Activated CD8-positive, alpha-beta T cell treated with anti-CD3 and anti-CD28 coated beads for 36 hours (primary cell): ENCODE data around the gene BLM. TPM values are rescaled to one million over a fixed set of nuclear protein-coding genes. Genes with fewer than 3 reads are reported as not detected.

Experiments used
- ATAC-seq: fragments of 200-7000 bp; cut with Tn5 transposase; one replicate; pipeline ENCODE4 v1.10.0; 2021; ENCODE audit warnings: mild to moderate bottlenecking, moderate library complexity
- CTCF ChIA-PET: fragments of 350-600 bp; sonication (Branson Sonifier 250); formaldehyde crosslinking; loops from one replicate; lab custom pipeline; 2021; ENCODE audit warnings: antibody characterized with exemption; lab: Charles Lee
- POLR2A ChIA-PET: fragments of 350-600 bp; sonication (Branson Sonifier 250); formaldehyde crosslinking; loops from one replicate; lab custom pipeline; 2021; ENCODE audit warnings: antibody characterized with exemption; lab: Charles Lee
- DNase-seq: peaks from one replicate; pipeline ENCODE4 v3.0.0-alpha.2; 2020
- H3K27ac Mint-ChIP-seq: one replicate; pipeline ENCODE4 v1.8.0; 2021; ENCODE audit warnings: mild to moderate bottlenecking, mixed read lengths
- H3K27me3 Mint-ChIP-seq: one replicate; pipeline ENCODE4 v1.8.0; 2021; ENCODE audit warnings: mixed read lengths
- H3K36me3 Mint-ChIP-seq: one replicate; pipeline ENCODE4 v1.8.0; 2021; ENCODE audit warnings: low read depth, mixed read lengths
- H3K4me1 Mint-ChIP-seq: one replicate; pipeline ENCODE4 v1.8.0; 2021; ENCODE audit warnings: low read depth, mixed read lengths
- H3K4me3 Mint-ChIP-seq: one replicate; pipeline ENCODE4 v1.8.0; 2021; ENCODE audit warnings: mild to moderate bottlenecking, moderate library complexity, mixed read lengths
- H3K9me3 Mint-ChIP-seq: one replicate; pipeline ENCODE4 v1.8.0; 2021; ENCODE audit warnings: mixed read lengths
- CTCF ChIP-seq: fragments of 200-600 bp; IDR thresholded peaks from one replicate; pipeline ENCODE4 v1.8.0; 2022; ENCODE audit warnings: antibody characterized with exemption, mild to moderate bottlenecking
- intact Hi-C: fragments of 100-400 bp; cut with micrococcal nuclease; formaldehyde crosslinking; loops from one replicate; pipeline ENCODE4 v1.10.0; 2022
- total RNA-seq, 2 experiments: library from RNA; stranded (reverse); gene quantifications; one replicate each; pipeline ENCODE4 v1.2.3, GENCODE V29; 2021

BLM gene
- total RNA-seq, 2 experiments from 2014 or later = 45.2 to 53.6 TPM

GRCh38 chr15:90859234-90860131 lies 142.3 kb downstream of the BLM start:
- Mint-ChIP-seq H3K36me3 (no peaks in the 10 kb centered on the region), H3K4me1 (peaks cover 47% of the 10 kb centered on the region), H3K4me3 (no peak overlapping the region), H3K9me3 (no peaks in the 10 kb centered on the region), H3K27me3 (no peaks in the 10 kb centered on the region), H3K27ac (peak overlapping the region; percentile 40)
- no peak for ATAC-seq
- ChIA-PET CTCF (interaction anchor here (2.9 kb wide), 1 partner anchor 26 kb away, joined by 15 read pairs; no protein-coding TSS in a partner anchor), POLR2A (interaction anchor here (1.2 to 2.4 kb wide), 2 partner anchors 11 to 22 kb away, joined by 5 to 6 read pairs; no protein-coding TSS in a partner anchor)
- intact Hi-C loops = no loop called here
- TF ChIP-seq CTCF = no peak
- peak; percentile 1 for DNase-seq

- ChIA-PET POLR2A (interaction anchor here (1.2 to 2.4 kb wide), 2 partner anchors 10 to 23 kb away, joined by 5 to 6 read pairs; no protein-coding TSS in a partner anchor), CTCF (interaction anchor here (2.9 kb wide), 1 partner anchor 25 kb away, joined by 15 read pairs; no protein-coding TSS in a partner anchor)
- ATAC-seq = no peak
- TF ChIP-seq CTCF = no peak
- Mint-ChIP-seq H3K27me3 (no peaks in the 10 kb centered on the region), H3K4me1 (peaks cover 39% of the 10 kb centered on the region), H3K27ac (no peak overlapping the region), H3K4me3 (no peak overlapping the region), H3K9me3 (no peaks in the 10 kb centered on the region), H3K36me3 (no peaks in the 10 kb centered on the region)
- intact Hi-C loops = no loop called here
- peak; percentile 1 for DNase-seq
These were observed 143.3 kb downstream of the BLM start for GRCh38 chr15:90860450-90860849.

GRCh38 chr15:90860942-90861675 lies 144.0 kb downstream of the BLM start:
- DNase-seq (peak; percentile 12), ATAC-seq (no peak)
- POLR2A ChIA-PET = no interaction called here
- Mint-ChIP-seq H3K4me1 (peaks cover 33% of the 10 kb centered on the region), H3K9me3 (no peaks in the 10 kb centered on the region), H3K4me3 (no peak overlapping the region), H3K27ac (no peak overlapping the region), H3K27me3 (no peaks in the 10 kb centered on the region), H3K36me3 (no peaks in the 10 kb centered on the region)
- CTCF ChIA-PET = no interaction called here
- intact Hi-C loops = no loop called here
- no peak for TF ChIP-seq CTCF

- intact Hi-C loops = no loop called here
These were observed 145.3 kb downstream of the BLM start for GRCh38 chr15:90862487-90862886.

More at GRCh38 chr15:90862487-90862886, 145.3 kb downstream of the BLM start:
- DNase-seq (no peak), ATAC-seq (no peak)
- Mint-ChIP-seq H3K36me3 (no peaks in the 10 kb centered on the region), H3K9me3 (no peaks in the 10 kb centered on the region), H3K27me3 (peaks cover 1% of the 10 kb centered on the region), H3K4me1 (peaks cover 20% of the 10 kb centered on the region), H3K27ac (no peak overlapping the region), H3K4me3 (no peak overlapping the region)
- CTCF ChIA-PET = no interaction called here
- POLR2A ChIA-PET = no interaction called here
- no peak for TF ChIP-seq CTCF
